ENCODE data around the gene MYL12B. TPM values are rescaled to one million over a fixed set of nuclear protein-coding genes. Genes with fewer than 3 reads are reported as not detected.
"Not testable (repeated sequence)": the region's sequence is repeated elsewhere in the genome, so short reads cannot be mapped to it uniquely, and the experiment has no call there.

Gene MYL12B
- total and polyA plus RNA-seq, 2 donors (not counting 3 experiments of a cell fraction or from before 2014, with no cell fraction given) = 634 to 724 TPM

DNA sequence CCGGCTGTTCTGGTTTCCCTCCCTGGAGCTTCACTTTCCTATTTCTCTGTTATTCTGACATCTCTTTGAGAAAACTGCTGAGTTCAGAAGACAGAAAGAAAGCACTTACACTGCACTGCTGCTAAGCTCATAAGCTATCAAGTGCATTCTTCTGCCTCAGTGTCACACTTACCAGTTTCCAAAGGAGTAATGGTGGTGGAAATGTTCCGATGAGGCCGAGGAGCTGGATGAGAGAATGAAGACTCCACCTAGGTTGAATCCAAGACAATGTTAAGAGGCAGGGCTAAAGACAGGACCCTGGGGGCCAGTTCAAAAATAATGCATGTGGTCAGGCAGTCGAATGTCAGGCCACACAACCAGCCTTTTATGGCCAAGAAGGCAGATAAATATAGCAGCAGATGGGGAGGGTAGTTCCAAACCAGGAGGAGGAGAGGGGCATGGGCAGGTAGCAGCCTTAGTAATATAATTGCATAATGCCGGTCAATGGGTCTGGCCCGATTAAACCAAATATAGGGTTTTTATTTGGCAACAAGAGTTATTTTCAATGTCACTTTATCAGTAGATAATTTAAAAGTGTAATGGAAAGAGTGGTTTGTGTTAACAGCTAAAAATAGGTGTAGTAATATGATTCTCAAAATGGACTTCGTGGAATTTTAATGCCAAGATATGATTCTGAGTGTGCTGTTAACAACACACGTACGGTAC lies 42.1 kb upstream of the MYL12B start, which contains the start of gene MYOM1:
Gene MYOM1, minus strand, starts transcription at position 338 of the 705 bp plus-strand sequence. CDS start 4,745 bp downstream, outside the sequence.
- Histone ChIP-seq H3K9me3 (replicated peaks; ENCODE audit: control insufficient read depth, insufficient read depth, low read length) (no peaks in the 10 kb centered on the region), H3K27me3 (ENCODE audit: control insufficient read depth in 2 of 2, insufficient read depth in 2 of 2, low read length in 2 of 2) (peaks cover 3 to 4% of the 10 kb centered on the region in 2 experiments), H3K4me3 (replicated peaks in 1 of 3; ENCODE audit: insufficient read depth in 1 of 3, low read depth in 1 of 3, low read length in 3 of 3) (no peak within 1 kb of the TSS), H3K36me3 (ENCODE audit: control insufficient read depth in 2 of 2, extremely low read depth in 1 of 2, insufficient read depth in 2 of 2, low read length in 2 of 2) (no peaks in the 10 kb centered on the region), H3K9ac (replicated peaks; ENCODE audit: extremely low read depth, insufficient read depth, low read length) (no peak within 1 kb of the TSS), H3K79me2 (ENCODE audit: control insufficient read depth, insufficient read depth, low read length) (no peaks in the 10 kb centered on the region), H3K9me1 (replicated peaks; ENCODE audit: control insufficient read depth, extremely low read depth, insufficient read depth, low read length) (no peaks in the 10 kb centered on the region), H3K4me1 (ENCODE audit: control insufficient read depth, extremely low read depth, insufficient read depth, low read length) (no peaks in the 10 kb centered on the region), H4K20me1 (replicated peaks; ENCODE audit: control insufficient read depth, extremely low read depth, insufficient read depth, low read length) (no peaks in the 10 kb centered on the region), H3K27ac (ENCODE audit: insufficient read depth, low read depth, low read length) (no peak within 1 kb of the TSS), H3K4me2 (ENCODE audit: insufficient read depth, low read length) (no peak within 1 kb of the TSS), H2AFZ (ENCODE audit: low read depth, low read length) (no peak within 1 kb of the TSS)
- FAIRE-seq = no peak
- intact Hi-C loops (cut with micrococcal nuclease) = no loop called here
- ChIA-PET CTCF (interaction anchor here (1.0 to 1.4 kb wide), 4 partner anchors 19 to 92 kb away, joined by 3 to 4 read pairs (median 3); no protein-coding TSS in a partner anchor), POLR2A (no interaction called here)
- no peak for DNase-seq (ENCODE audit: low read depth, low spot score)
- no TSS peak for BruUV-seq (replicated peaks)
- TF ChIP-seq JUN (IDR thresholded peaks at IDR 0.05; ENCODE audit: borderline replicate concordance, insufficient read depth, insufficient read length, low read depth) (no peak), FOS (IDR thresholded peaks at IDR 0.05; ENCODE audit: borderline replicate concordance, insufficient read depth, low read length) (no peak), MYC (IDR thresholded peaks at IDR 0.05; ENCODE audit: low read depth, low read length) (no peak), EZH2 (IDR thresholded peaks at IDR 0.05; ENCODE audit: borderline replicate concordance, low read depth, low read length, severe bottlenecking) (no peak), POLR2A (IDR thresholded peaks at IDR 0.05; ENCODE audit: low read depth, low read length) (no peak), GATA2 (IDR thresholded peaks at IDR 0.05; ENCODE audit: insufficient read depth, insufficient read length, low read depth, low read length) (no peak), POLR2AphosphoS5 (IDR thresholded peaks at IDR 0.05; ENCODE audit: insufficient read depth, low read depth, low read length) (no peak)
- TF ChIP-seq, protein P1, sequence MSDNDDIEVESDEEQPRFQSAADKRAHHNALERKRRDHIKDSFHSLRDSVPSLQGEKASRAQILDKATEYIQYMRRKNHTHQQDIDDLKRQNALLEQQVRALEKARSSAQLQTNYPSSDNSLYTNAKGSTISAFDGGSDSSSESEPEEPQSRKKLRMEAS (IDR thresholded peaks at IDR 0.05; ENCODE audit: insufficient read depth, insufficient read length) = no peak
- TF ChIP-seq, protein P2, sequence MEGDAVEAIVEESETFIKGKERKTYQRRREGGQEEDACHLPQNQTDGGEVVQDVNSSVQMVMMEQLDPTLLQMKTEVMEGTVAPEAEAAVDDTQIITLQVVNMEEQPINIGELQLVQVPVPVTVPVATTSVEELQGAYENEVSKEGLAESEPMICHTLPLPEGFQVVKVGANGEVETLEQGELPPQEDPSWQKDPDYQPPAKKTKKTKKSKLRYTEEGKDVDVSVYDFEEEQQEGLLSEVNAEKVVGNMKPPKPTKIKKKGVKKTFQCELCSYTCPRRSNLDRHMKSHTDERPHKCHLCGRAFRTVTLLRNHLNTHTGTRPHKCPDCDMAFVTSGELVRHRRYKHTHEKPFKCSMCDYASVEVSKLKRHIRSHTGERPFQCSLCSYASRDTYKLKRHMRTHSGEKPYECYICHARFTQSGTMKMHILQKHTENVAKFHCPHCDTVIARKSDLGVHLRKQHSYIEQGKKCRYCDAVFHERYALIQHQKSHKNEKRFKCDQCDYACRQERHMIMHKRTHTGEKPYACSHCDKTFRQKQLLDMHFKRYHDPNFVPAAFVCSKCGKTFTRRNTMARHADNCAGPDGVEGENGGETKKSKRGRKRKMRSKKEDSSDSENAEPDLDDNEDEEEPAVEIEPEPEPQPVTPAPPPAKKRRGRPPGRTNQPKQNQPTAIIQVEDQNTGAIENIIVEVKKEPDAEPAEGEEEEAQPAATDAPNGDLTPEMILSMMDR (IDR thresholded peaks at IDR 0.05; ENCODE audit: extremely low read depth in 1 of 2, insufficient read depth in 1 of 2, low read depth in 1 of 2, low read length in 2 of 2) = no peak
- dilution Hi-C loops (cut with MboI; ENCODE audit: extremely low pct_ligation_motif_present, low sequenced_read_pairs) = no loop called here

DNA sequence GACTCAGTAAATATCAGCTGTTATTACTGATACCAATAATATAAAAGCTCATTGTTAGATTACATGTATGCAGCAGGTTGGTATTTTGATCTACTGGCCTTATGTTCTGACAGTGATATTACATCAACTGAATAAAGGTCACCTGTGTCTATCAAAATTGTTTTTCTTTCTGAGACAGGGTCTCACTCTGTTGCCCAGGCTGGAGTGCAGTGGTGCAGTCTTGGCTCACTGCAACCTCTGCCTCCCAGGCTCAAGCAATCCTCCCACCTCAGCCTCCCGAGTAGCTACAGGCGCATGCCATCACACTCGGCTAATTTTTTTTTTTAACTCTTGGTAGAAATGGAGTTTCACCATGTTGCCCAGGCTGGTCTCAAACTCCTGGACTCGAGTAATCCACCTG lies 41.1 kb upstream of the MYL12B start:
- intact Hi-C loops (cut with micrococcal nuclease); POLR2A ChIA-PET; H3K4me2 ChIP-seq (ENCODE audit: insufficient read depth, low read length); H3K9ac ChIP-seq (replicated peaks; ENCODE audit: extremely low read depth, insufficient read depth, low read length); dilution Hi-C loops (cut with MboI; ENCODE audit: extremely low pct_ligation_motif_present, low sequenced_read_pairs); FAIRE-seq; H4K20me1 ChIP-seq (replicated peaks; ENCODE audit: control insufficient read depth, extremely low read depth, insufficient read depth, low read length); H2AFZ ChIP-seq (ENCODE audit: low read depth, low read length); H3K4me1 ChIP-seq (ENCODE audit: control insufficient read depth, extremely low read depth, insufficient read depth, low read length); H3K4me3 ChIP-seq (replicated peaks in 1 of 3; ENCODE audit: insufficient read depth in 1 of 3, low read depth in 1 of 3, low read length in 3 of 3); DNase-seq (ENCODE audit: low read depth, low spot score); H3K9me1 ChIP-seq (replicated peaks; ENCODE audit: control insufficient read depth, extremely low read depth, insufficient read depth, low read length); H3K9me3 ChIP-seq (replicated peaks; ENCODE audit: control insufficient read depth, insufficient read depth, low read length); H3K79me2 ChIP-seq (ENCODE audit: control insufficient read depth, insufficient read depth, low read length); H3K27ac ChIP-seq (ENCODE audit: insufficient read depth, low read depth, low read length); H3K36me3 ChIP-seq (ENCODE audit: control insufficient read depth in 2 of 2, extremely low read depth in 1 of 2, insufficient read depth in 2 of 2, low read length in 2 of 2); H3K27me3 ChIP-seq (ENCODE audit: control insufficient read depth in 2 of 2, insufficient read depth in 2 of 2, low read length in 2 of 2); BruUV-seq (replicated peaks): not testable (repeated sequence)
- CTCF ChIA-PET = interaction anchor here (1.2 to 1.4 kb wide), 3 partner anchors 10 to 69 kb away, joined by 3 to 4 read pairs (median 3); no protein-coding TSS in a partner anchor

Measured in endothelial cell of umbilical vein (primary cell).